ENCODE data around the gene USP6NL.
"Not testable (repeated sequence)": the region's sequence is repeated elsewhere in the genome, so short reads cannot be mapped to it uniquely, and the experiment has no call there.

The USP6NL gene

GRCh38 chr10:11441151-11441535 is 170.3 kb downstream of the USP6NL start:
- no peak for DNase-seq

- DNase-seq: no peak
Measured at GRCh38 chr10:11440250-11441150, 170.9 kb downstream of the USP6NL start.

- no peak for DNase-seq
Measured at GRCh38 chr10:11439523-11440053, 171.9 kb downstream of the USP6NL start.

- DNase-seq: no peak
Measured at GRCh38 chr10:11437391-11438142, 173.9 kb downstream of the USP6NL start.

DNA sequence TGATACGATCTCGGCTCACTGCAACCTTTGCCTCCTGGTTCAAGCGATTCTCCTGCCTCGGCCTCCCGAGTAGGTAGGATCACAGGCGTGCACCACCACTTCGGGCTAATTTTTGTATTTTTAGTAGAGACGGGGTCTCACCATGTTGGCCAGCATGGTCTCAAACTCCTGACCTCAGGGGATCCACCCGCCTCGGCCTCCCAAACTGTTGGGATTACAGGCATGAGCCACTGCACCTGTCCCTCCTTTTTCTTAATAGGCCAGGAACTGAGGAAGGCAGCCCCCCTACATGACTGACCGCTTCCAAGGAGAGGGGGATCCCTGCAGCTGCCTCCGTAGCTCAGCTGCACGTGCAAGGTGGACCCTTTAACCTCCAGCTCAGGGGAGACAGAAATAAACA is 175.0 kb downstream of the USP6NL start:
- DNase-seq: not testable (repeated sequence)

DNA sequence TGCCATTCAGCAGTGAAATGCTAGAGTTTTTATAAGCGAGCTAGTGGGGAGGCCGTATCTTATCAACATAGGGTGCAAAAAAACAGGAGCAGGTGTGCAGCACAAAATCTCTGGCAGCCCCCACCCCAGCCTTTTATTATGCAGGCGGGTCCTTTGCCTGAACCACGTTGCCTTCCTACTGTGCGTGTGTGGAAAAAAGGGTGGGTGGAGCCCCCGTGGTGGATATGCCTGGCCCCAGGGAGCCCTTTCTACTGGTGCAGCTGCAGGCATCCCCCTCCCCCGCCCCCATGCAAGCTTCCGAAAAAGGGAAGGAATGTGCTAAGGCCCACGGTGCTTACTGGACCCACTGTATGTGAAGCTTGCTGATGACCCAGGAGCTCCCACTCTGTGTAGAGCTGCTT is 175.9 kb downstream of the USP6NL start:
- no peak for DNase-seq

DNA sequence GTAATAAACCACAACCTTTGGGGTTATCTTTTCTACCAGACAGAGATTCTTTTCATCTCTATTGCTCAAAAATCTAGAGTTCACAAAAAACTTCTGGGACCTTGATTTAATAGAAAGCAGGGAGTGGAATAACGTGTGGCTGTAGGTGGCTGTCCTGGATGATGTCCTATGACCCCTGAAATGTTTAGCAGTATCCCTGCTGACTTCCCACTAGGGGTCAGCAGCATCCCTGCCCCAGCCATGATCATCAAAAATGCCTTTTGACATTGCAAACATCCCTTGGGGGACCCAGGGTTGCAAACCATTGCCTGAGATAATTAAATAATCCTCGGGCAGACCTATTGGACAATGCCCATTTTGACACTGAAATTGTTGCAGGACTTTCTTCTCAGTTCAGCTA is 177.1 kb downstream of the USP6NL start:
- no peak for DNase-seq

GRCh38 chr10:11433657-11434056 is 177.8 kb downstream of the USP6NL start:
- DNase-seq: no peak

- DNase-seq: no peak
Measured at GRCh38 chr10:11431216-11431555, 180.3 kb downstream of the USP6NL start.

GRCh38 chr10:11430421-11431215 is 180.8 kb downstream of the USP6NL start:
- no peak for DNase-seq

DNA sequence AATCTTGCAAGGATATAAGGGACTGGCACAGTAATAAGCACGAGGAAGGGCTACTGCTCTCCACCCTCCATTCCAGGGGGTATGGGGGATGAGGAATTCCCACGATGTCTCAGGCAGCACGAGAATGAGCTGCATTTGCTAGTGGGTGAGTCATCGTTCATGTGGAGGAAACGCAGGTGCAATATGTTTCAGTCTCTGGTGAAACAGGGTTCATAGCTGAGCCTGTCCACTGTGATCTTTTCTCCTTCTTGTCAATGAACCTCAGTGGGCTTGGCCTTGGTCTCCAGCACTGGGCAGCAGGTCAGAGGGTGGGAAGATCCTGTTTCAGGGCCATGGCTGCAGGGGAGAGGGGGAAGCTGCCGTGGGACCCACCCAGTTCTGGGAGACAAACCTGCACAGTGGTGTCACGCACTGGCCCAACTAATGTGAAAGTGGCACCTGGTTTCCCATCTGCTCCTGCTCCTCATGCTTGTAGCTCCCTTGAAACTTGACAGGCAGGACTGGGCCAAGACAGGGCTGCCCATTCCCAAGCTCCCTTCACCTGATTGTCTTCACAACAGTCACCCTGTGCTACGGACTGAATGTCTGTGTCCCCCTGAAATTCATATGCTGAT is 181.9 kb downstream of the USP6NL start:
- no peak for DNase-seq

- DNase-seq: no peak
Measured at GRCh38 chr10:11425676-11426075, 185.8 kb downstream of the USP6NL start.

DNA sequence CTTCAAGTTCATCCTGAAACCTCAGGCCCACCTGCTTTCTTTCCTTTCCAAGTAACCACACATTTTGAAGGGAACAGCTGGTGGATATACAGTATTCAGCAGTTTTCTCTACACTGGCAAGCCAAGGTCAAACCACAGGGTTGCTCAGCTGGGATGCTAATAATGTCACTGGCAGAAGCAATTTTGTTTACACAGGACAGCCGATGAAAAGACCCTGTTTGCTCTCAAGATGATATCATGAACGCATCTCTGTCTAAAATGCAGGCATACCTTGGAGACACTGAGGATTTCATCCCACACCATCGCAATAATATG is 186.2 kb downstream of the USP6NL start:
- DNase-seq: peak; percentile 51

- DNase-seq: peak; percentile 36
Measured at GRCh38 chr10:11424456-11425295, 186.8 kb downstream of the USP6NL start.

GRCh38 chr10:11416974-11417373 is 194.5 kb downstream of the USP6NL start:
- DNase-seq: no peak

DNA sequence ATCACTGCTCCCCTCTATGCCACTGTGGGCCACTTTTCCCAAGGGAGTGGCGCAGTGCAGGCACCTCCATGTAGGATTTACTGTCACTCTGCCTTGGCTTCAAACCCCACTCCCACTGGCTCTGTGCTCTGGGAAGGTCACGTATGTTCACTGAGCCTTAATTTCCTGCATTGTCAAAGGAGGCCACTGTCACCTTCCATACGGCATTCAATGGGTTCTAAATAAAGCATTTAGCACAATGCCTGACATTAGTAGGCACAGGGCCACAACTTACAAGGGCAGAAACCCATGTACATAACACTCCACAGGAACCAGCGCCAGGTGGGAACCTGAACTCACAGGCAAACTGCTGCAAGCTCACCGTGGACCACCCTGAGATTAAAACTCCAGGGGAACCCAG is 196.4 kb downstream of the USP6NL start:
- DNase-seq: no peak

DNA sequence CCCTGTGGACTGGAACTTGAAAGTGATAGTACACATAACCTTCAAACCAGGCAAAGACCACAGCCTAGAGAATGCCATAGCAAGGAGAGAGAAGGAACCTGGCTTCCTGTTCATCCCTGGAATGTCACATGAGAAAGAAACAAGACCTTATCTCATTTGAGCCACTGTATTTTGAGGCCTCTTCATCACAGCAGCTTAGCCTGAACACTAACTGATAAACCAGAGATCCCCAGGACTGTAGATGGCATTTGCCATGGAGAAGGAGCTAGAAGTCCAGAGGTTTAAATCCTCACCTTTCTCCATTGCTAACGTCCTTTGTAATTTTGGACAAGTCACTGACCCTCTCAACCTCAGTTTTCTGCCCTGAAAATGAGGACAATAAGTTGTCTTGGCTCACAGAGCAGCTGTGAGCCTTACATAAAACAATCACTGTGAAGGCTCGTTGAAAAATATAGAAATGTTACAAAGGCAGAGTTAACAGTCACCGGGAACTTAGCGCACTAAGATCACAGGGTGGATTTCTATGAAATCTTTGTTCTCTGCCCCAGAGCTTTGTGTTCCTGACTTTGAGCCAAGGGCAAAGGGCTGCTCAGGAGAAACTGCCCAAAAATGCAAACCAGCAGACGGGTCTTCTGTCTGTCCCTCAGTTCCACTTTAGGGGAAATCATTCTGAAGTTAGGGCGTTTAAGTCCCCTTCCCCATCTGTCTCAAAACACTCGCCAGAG is 197.0 kb downstream of the USP6NL start:
- DNase-seq: no peak

GRCh38 chr10:11411926-11412545 is 199.4 kb downstream of the USP6NL start:
- DNase-seq: no peak

GRCh38 chr10:11409357-11409756 is 202.1 kb downstream of the USP6NL start:
- DNase-seq: no peak

DNA sequence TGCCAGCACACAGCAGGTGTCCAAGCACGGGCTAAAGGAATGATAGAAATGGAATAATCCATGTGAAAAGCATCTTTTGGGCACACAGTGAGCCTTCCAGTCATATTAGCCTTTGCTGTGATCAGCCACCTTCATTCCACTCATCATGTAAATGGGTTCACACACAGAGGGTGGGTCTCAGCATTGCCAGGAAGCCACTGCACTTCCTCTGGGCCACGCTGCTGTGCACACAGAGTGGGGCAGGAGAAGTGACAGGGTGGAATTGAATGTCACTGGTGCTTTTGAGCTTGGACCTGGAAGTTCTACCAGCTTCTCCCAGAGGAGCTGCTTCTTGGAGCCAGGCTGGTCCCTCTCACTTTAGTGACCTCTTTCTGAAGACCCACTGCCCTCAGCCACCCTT is 203.5 kb downstream of the USP6NL start:
- DNase-seq: no peak

GRCh38 chr10:11406746-11407145 is 204.7 kb downstream of the USP6NL start:
- DNase-seq: no peak
